Measurements from ENCODE around the gene TLL1. TPM values are rescaled to one million over a fixed set of nuclear protein-coding genes. Genes with fewer than 3 reads are reported as not detected.

Gene TLL1
- total RNA-seq, 2 experiments from 2014 or later: not detected

DNA sequence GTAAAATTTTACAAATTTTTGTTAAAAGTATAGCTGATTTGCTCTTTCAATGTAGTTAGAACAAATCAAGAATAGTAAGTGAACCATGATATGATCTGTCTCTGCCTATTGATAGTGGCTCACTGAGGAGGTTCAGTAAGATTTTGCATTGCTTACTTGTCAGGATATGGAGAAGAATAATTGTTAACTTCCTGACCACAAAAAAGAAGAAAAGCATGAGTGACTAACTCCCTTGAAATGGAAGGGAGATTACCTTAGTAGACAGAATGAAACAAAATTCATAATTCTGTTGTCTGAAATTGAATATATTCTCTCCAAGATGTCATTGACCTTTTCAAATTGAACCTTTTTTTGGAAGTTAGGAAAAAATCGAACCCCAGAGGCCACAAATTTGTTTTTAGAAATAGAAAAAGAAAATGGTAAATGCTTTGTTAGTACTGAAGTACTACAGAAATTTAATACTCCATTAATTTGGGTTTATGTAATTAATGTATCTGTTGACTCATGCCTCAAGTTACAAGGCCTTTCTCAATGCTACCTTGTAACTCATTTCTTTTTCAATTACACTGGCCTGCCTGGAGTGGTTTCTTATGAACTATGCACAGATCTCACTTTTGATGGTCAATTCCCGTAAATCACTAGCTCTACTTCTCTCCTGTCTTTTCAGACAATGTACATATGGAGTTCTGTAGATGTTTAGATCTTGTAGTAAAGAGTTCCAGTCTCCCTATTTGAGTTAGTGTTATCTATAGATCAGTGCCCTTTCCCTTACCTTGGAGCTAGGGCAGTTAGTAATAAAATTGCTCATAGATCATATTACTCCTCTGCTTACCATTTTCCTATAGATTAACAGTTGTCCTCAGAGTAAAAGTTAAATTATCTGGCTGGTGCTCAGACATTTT, 139.3 kb downstream of the TLL1 start:
- Mint-ChIP-seq H3K27ac (no peak overlapping the region), H3K9me3 (peaks cover 3% of the 10 kb centered on the region), H3K4me1 (ENCODE audit: low read depth) (no peaks in the 10 kb centered on the region), H3K4me3 (no peak overlapping the region), H3K36me3 (ENCODE audit: low read depth) (no peaks in the 10 kb centered on the region), H3K27me3 (no peaks in the 10 kb centered on the region)
- no peak for TF ChIP-seq CTCF (IDR thresholded peaks at IDR 0.05)
- intact Hi-C loops (cut with micrococcal nuclease): no loop called here
- DNase-seq (no peak), ATAC-seq (no peak)
- ChIA-PET POLR2A (no interaction called here), CTCF (no interaction called here)

DNA sequence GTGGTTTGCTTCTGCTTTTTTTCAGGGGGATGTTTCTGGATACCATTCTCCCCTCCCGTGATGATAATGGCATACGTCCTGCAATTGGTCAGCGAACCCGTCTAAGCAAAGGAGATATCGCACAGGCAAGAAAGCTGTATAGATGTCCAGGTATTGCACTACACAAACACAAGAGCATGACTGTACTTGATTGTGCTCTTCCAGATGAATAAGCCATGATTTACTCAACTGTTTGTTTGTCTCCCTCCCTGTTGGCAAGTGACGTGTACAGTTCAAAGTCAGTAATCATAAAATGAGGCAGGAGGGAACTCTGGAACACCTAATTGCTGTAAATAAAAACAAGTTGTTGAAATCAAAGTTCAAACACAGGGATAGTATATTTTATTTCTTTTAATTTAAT, 141.4 kb downstream of the TLL1 start:
- POLR2A ChIA-PET: no interaction called here

DNA sequence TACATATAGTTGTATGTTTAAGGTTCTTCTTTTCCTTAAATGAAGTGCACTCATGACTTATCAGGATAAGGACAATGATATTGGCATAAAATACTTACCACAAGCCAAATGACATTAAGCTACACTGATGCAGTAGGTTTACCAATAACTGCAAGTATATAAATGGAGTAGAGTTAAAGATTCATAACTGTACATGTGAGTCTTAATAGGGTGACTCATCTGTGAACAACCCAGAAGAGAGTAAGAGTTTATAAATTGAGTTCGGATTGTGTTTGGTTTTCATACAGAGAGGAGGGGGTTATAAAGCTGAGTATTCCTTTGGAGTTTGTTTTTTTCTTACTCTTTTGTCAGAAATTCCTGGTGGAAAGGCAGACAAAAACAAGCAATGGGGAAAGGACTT, 144.8 kb downstream of the TLL1 start:
- DNase-seq (no peak), ATAC-seq (no peak)
- CTCF ChIA-PET: no interaction called here
- H3K27me3 Mint-ChIP-seq: no peaks in the 10 kb centered on the region
- no peaks in the 10 kb centered on the region for H3K4me1 Mint-ChIP-seq (ENCODE audit: low read depth)
- POLR2A ChIA-PET: no interaction called here
- intact Hi-C loops (cut with micrococcal nuclease): no loop called here
- no peak overlapping the region for H3K4me3 Mint-ChIP-seq
- H3K36me3 Mint-ChIP-seq (ENCODE audit: low read depth): no peaks in the 10 kb centered on the region
- H3K27ac Mint-ChIP-seq: no peak overlapping the region
- peaks cover 2% of the 10 kb centered on the region for H3K9me3 Mint-ChIP-seq
- TF ChIP-seq CTCF (IDR thresholded peaks at IDR 0.05): no peak

More for the DNA sequence above, 141.4 kb downstream of the TLL1 start:
- Mint-ChIP-seq H3K36me3 (ENCODE audit: low read depth) (no peaks in the 10 kb centered on the region), H3K27me3 (no peaks in the 10 kb centered on the region), H3K4me3 (no peak overlapping the region), H3K4me1 (ENCODE audit: low read depth) (no peaks in the 10 kb centered on the region), H3K9me3 (peaks cover 5% of the 10 kb centered on the region), H3K27ac (no peak overlapping the region)
- TF ChIP-seq CTCF (IDR thresholded peaks at IDR 0.05): no peak
- DNase-seq (no peak), ATAC-seq (no peak)
- intact Hi-C loops (cut with micrococcal nuclease): no loop called here
- CTCF ChIA-PET: no interaction called here

DNA sequence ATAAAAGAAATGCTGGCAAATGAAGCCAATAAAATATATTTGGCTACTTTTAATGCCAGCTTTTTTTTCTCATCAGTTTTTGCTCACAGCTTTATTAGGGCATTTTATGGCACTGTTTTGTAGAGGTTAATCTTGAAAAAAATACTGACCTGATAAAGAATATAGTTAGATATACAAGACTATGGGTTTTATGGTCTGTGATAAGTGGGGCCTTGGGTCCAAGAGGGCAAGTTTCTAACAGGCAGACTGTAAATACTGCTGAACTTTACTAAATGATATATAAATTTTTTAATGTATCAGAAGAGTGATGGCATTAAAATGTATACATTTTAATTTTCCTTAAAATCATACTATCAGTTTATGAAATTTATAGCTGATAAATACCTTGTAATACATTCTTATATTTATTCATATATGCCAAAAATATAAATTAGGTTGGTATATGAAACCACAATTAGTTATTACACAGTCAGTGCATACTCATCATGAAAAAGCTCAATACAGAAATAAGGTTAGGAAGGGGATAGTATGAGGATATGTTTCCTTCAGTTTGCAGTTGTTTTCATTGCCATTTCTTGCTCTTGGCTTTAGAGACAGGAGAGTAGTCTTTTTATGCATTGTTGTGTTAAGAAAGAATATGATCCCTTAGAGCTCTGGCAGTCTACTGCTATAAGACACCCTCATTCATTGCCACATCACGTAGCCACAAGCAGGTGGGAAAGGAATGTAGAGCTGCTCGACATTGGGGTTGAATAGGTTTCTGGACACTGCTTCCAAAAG, 146.6 kb downstream of the TLL1 start:
- TF ChIP-seq CTCF (IDR thresholded peaks at IDR 0.05): no peak
- ChIA-PET CTCF (interaction anchor here (0.6 kb wide), 1 partner anchor 1734 kb away, joined by 3 read pairs; no protein-coding TSS in a partner anchor), POLR2A (no interaction called here)
- ATAC-seq: no peak
- Mint-ChIP-seq H3K4me1 (ENCODE audit: low read depth) (no peaks in the 10 kb centered on the region), H3K36me3 (ENCODE audit: low read depth) (no peaks in the 10 kb centered on the region), H3K27me3 (no peaks in the 10 kb centered on the region), H3K27ac (no peak overlapping the region), H3K4me3 (no peak overlapping the region), H3K9me3 (peaks cover 2% of the 10 kb centered on the region)
- intact Hi-C loops (cut with micrococcal nuclease): no loop called here
- DNase-seq: no peak

- no peak overlapping the region for H3K27ac Mint-ChIP-seq
- CTCF ChIA-PET: no interaction called here
- POLR2A ChIA-PET: no interaction called here
- DNase-seq: no peak
- ATAC-seq: no peak
- H3K9me3 Mint-ChIP-seq: peaks cover 2% of the 10 kb centered on the region
- H3K27me3 Mint-ChIP-seq: no peaks in the 10 kb centered on the region
- no peaks in the 10 kb centered on the region for H3K4me1 Mint-ChIP-seq (ENCODE audit: low read depth)
- no peak for TF ChIP-seq CTCF (IDR thresholded peaks at IDR 0.05)
- H3K4me3 Mint-ChIP-seq: no peak overlapping the region
- intact Hi-C loops (cut with micrococcal nuclease): no loop called here
- no peaks in the 10 kb centered on the region for H3K36me3 Mint-ChIP-seq (ENCODE audit: low read depth)
These were observed 148.6 kb downstream of the TLL1 start for GRCh38 chr4:166021617-166022016.
